ENCODE measurements around the gene TMEM117.

DNA sequence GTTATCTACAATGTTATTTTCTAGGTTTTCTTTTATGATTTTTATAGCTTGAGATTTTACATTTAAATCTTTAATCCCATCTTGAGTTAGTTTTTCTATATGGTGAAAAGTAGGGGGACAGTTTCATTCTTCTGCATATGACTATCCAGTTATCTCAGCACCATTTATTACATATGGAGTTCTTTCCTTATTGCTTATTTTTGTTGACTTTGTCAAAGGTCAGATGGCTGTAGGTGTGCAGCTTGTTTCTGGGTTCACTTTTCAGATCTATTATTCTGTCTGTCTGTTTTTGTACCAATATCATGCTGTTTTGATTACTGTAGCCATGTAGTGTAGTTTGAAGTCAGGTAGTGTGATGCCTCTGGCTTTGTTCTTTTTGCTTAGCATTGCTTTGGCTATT is 477.3 kb downstream of the TMEM117 start:
- no peak for TF ChIP-seq CTCF (IDR thresholded peaks at IDR 0.05)
- no peak for TF ChIP-seq POLR2A (IDR thresholded peaks at IDR 0.05)

All from tibial nerve (tissue), 3 donors.